GM12864 (cell line): ENCODE results near the gene ZMYND12.
A peak's percentile ranks its signal among the peaks of the same experiment; 100 is the strongest.

Experiments used
- DNase-seq: peaks from one replicate; pipeline ENCODE4 v3.0.0-alpha.2; 2011; ENCODE audit warnings: low read depth
- H3K4me3 ChIP-seq: 2 replicates; pipeline ENCODE4 v1.5.1; 2011; ENCODE audit warnings: mild to moderate bottlenecking, low read depth, low read length, control low read depth
- CTCF ChIP-seq: IDR thresholded peaks from 2 replicates; pipeline ENCODE4 v1.5.1; 2011; ENCODE audit warnings: low read depth, mild to moderate bottlenecking, moderate library complexity, low read length, control low read depth, inconsistent platforms; ENCODE audit errors: missing control alignments

Gene ZMYND12

GRCh38 chr1:42392967-42393848 lies 62.6 kb downstream of the ZMYND12 start:
- no peak for DNase-seq
- H3K4me3 ChIP-seq = no peak overlapping the region
- no peak for TF ChIP-seq CTCF

- TF ChIP-seq CTCF = no peak
- DNase-seq = no peak
- no peak overlapping the region for H3K4me3 ChIP-seq
These were observed 63.6 kb downstream of the ZMYND12 start for GRCh38 chr1:42392255-42392654.

- no peak overlapping the region for H3K4me3 ChIP-seq
- DNase-seq = no peak
- TF ChIP-seq CTCF = no peak
These were observed 69.8 kb downstream of the ZMYND12 start for GRCh38 chr1:42386051-42386450.

- TF ChIP-seq CTCF = no peak
- DNase-seq = no peak
- H3K4me3 ChIP-seq = no peak overlapping the region
These were observed 70.5 kb downstream of the ZMYND12 start for GRCh38 chr1:42385283-42385682.

- H3K4me3 ChIP-seq = peak overlapping the region; percentile 71
- no peak for DNase-seq
- TF ChIP-seq CTCF = no peak
These were observed 74.5 kb downstream of the ZMYND12 start for GRCh38 chr1:42381280-42381673.

- TF ChIP-seq CTCF = no peak
- DNase-seq = peak; percentile 13
- H3K4me3 ChIP-seq = peak within 1 kb of the TSS; percentile 71
These were observed 75.1 kb downstream of the ZMYND12 start, which contains the start of gene RIMKLA for GRCh38 chr1:42380586-42381279. TSS of gene RIMKLA (plus strand) at chr1:42380792. CDS start at chr1:42380935, 143 bp downstream.
